Measurements from ENCODE around the gene ABL2.

GRCh38 chr1:179269071-179269470 is 39.6 kb upstream of the ABL2 start:
- TF ChIP-seq EZH2 (IDR thresholded peaks at IDR 0.05; ENCODE audit: borderline replicate concordance, insufficient read depth, low read depth, low read length, poor library complexity, severe bottlenecking) (no peak), CTCF (IDR thresholded peaks at IDR 0.05) (no peak)

Data from B cell (primary cell).